HK-2 (cell line): ENCODE measurements around the gene HJURP.

Experiments
- DNase-seq: peaks from one replicate; pipeline ENCODE4 v3.0.0-alpha.2; 2018; ENCODE audit not compliant: unreplicated experiment

The HJURP gene

GRCh38 chr2:233831011-233831721, 23.2 kb downstream of the HJURP start:
- no peak for DNase-seq

DNA sequence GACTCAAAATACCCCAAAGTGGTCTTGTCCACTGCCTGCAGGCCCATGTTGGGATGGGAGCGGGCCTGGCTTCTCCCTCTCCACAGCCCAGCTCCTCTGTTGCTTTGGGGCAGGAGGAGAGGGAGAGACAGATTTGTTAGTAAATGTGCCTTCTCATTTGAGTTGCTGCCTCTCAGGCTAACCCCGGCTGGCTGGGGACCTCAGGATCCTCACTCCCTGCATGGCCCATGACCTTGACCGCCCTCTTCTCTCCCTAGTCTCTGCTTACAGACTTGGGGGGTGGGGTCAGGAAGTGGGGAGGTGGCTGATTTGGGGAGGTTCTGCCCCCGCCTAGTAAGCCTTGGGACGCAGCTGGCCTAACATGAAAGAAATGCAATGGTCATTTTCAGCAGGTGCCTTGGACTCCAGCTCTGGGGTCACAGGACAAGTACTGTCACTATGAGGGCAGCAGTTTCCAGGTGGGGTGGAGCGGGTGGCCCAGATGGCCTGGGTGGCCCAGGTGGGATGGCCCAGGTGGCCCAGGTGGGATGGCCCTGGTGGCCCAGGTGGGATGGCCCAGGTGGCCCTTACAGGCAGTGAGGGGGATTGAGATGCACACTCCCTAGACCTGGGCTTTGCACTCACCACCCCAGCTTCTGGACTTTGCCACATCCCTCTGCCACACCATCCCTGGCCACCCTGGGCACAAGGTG, 24.1 kb downstream of the HJURP start:
- DNase-seq, result no peak

DNA sequence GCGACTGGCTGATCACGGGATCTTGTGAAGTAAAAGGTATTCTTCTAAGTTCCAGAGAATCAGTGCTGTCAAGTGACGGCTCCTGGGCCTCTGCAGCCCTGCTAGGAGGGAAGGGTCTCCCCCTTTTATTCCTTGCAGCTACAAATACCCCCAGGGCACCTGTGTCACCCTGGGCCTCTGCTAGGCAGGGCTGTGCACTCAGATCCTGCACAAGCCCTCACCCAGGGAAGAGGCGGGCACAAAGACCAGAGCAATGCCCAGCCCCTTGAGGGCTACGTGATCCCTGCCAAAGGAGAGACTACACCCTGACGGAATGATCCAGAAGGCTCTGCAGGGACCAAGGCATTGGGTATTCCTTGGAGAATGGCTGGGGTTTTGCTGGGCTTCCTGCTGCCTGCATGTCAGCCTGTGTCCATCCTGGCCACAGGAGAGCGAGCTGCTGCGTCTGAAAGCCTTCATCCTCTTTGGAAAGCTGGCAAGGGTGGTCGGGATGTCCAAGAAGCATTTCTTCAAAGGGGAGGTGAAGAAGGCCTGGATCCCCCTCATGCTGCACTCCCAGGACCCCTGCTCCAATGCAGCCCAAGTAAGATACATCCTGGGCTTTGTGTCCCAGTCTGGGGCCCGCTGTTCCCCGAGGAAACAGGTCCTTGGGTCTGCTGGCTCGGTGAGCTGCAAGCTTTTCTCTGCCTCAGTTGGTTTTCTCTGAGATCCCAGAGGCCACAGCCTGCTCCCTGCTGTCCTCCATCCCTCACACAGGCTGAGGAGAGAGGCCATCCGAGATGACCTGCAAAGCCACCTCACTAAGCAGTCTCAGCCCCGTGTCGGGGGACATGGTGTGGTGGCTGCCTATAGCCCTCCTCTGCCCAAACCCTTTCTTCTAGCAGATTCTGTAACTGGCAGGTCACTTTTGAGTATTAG, 24.9 kb downstream of the HJURP start:
- no peak for DNase-seq

DNA sequence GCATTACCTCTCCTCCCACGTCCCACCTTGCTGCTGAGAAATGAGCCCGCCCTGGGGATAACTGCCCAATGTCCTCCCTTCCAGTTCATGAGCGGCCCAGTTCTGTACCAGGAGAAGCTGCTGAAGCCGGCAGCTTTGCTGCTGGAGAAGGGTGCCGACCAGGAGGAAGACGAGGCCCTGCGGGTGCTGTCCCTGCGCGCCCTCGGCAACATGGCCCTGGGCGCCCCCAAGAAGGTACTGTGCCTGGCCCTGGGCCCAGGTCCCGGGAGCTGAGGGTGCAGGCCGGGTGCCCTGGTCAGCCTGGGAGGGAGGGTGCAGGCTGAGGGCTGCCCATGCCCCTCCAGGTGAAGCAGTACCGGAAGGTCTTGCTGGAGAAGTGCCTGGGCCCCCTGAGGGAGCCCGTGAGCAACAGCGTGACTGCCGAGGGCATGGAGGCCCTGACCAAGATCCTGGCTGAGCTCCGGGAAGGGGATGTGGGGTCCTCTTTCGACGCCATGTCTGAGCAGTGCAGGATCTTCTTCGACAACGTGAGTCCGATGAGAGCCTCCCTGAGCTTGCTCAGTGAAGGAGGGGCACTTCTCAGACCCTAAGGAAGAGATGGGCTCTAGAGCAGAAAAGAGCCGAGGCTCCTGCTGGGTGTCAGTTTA, 25.7 kb downstream of the HJURP start:
- DNase-seq, result no peak

- DNase-seq, result no peak
Measured at GRCh38 chr2:233824373-233824772, 30.0 kb downstream of the HJURP start.

- no peak for DNase-seq
Measured at GRCh38 chr2:233823731-233824121, 30.6 kb downstream of the HJURP start.

- no peak for DNase-seq
Measured at GRCh38 chr2:233822781-233823730, 31.3 kb downstream of the HJURP start.

- no peak for DNase-seq
Measured at GRCh38 chr2:233822101-233822771, 32.1 kb downstream of the HJURP start.

GRCh38 chr2:233821709-233822100, 32.6 kb downstream of the HJURP start:
- DNase-seq, result no peak

GRCh38 chr2:233821196-233821595, 33.1 kb downstream of the HJURP start:
- DNase-seq, result no peak

DNA sequence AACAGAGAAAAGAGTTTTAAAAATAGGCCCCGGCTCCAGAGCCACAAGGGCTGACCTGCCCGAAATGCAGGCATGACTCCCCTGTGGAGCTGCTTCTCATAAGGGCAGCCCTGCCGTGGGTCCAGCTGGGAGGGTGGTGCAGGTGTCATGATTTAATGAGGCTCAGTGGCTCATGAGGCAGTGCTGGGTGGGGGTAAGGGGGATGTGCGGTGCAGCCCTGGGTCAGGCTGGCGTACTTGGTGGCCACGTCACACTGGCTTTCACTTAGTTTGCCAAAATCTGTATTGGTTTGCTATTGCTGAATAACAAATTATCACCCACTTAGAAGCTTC, 33.6 kb downstream of the HJURP start:
- no peak for DNase-seq

GRCh38 chr2:233819884-233820773, 34.2 kb downstream of the HJURP start:
- no peak for DNase-seq

- DNase-seq, result no peak
Measured at GRCh38 chr2:233818639-233819621, 35.4 kb downstream of the HJURP start.

DNA sequence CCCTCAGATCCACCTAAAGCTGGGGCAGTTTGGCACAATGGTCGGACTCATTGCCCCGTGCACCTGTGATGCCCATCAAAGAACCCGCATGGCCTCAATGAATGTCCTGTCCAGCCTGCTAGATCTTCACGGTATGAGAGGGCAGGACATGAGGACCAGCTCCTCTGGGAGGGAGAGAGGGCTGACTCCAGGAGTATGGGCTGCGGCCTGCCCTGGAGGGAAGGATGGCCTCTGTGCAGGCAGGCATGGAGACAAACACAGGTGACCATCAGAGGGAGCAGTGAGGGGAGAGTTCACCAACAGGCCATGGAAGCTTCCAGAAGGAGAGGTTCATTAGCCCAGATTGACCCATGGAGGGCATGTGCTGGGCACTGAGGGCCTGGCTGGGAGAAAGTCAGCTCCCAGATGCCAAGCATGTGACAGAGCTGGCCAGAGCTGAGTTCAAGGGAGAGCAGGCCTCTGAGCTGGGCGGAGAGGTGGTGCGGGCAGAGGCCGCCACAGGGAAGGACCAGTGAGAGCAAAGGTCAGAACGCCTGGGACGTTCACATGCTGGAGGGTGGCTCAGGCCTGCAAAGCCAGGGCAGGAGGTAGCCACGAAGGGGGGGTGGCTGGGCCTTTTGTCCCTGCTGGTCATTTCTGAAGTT, 36.2 kb downstream of the HJURP start:
- DNase-seq, result no peak

- DNase-seq, result no peak
Measured at GRCh38 chr2:233817361-233817911, 36.9 kb downstream of the HJURP start.

GRCh38 chr2:233816771-233817170, 37.6 kb downstream of the HJURP start:
- DNase-seq, result no peak

GRCh38 chr2:233816334-233816733, 38.0 kb downstream of the HJURP start:
- no peak for DNase-seq
